ENCODE results near the gene SVEP1.
"Not testable (repeated sequence)": the region's sequence is repeated elsewhere in the genome, so short reads cannot be mapped to it uniquely, and the experiment has no call there.

The SVEP1 gene

GRCh38 chr9:110443146-110443865, 136.2 kb downstream of the SVEP1 start:
- DNase-seq = no peak

GRCh38 chr9:110440796-110441195, 138.7 kb downstream of the SVEP1 start:
- no peak for DNase-seq

GRCh38 chr9:110440172-110440571, 139.4 kb downstream of the SVEP1 start:
- DNase-seq = no peak

- no peak for DNase-seq
Observed at GRCh38 chr9:110432253-110432652, 147.3 kb downstream of the SVEP1 start.

GRCh38 chr9:110429453-110429852, 150.1 kb downstream of the SVEP1 start:
- DNase-seq = no peak

- no peak for DNase-seq
Observed at GRCh38 chr9:110427497-110428104, 151.9 kb downstream of the SVEP1 start.

GRCh38 chr9:110426052-110426709, 153.4 kb downstream of the SVEP1 start:
- no peak for DNase-seq

GRCh38 chr9:110414471-110414870, 165.1 kb downstream of the SVEP1 start:
- no peak for DNase-seq

- no peak for DNase-seq
Observed at GRCh38 chr9:110410961-110411360, 168.6 kb downstream of the SVEP1 start.

GRCh38 chr9:110408598-110408997, 170.9 kb downstream of the SVEP1 start:
- DNase-seq = no peak

GRCh38 chr9:110405858-110406443, 173.6 kb downstream of the SVEP1 start:
- no peak for DNase-seq

- DNase-seq = no peak
Observed at GRCh38 chr9:110404473-110404872, 175.1 kb downstream of the SVEP1 start.

GRCh38 chr9:110399983-110400382, 179.6 kb downstream of the SVEP1 start:
- no peak for DNase-seq

- not testable (repeated sequence) for DNase-seq
Observed at GRCh38 chr9:110398992-110399391, 180.5 kb downstream of the SVEP1 start.

GRCh38 chr9:110391826-110392485, 187.6 kb downstream of the SVEP1 start:
- no peak for DNase-seq

- no peak for DNase-seq
Observed at GRCh38 chr9:110389148-110389750, 190.3 kb downstream of the SVEP1 start.

- no peak for DNase-seq
Observed at GRCh38 chr9:110383491-110383890, 196.1 kb downstream of the SVEP1 start.

- DNase-seq = no peak
Observed at GRCh38 chr9:110382731-110383130, 196.8 kb downstream of the SVEP1 start.

- no peak for DNase-seq
Observed at GRCh38 chr9:110371411-110372007, 208.0 kb downstream of the SVEP1 start.

GRCh38 chr9:110370315-110370714, 209.2 kb downstream of the SVEP1 start:
- no peak for DNase-seq

GRCh38 chr9:110364451-110364850, 215.1 kb downstream of the SVEP1 start:
- no peak for DNase-seq

- DNase-seq = not testable (repeated sequence)
Observed at GRCh38 chr9:110358992-110359391, 220.5 kb downstream of the SVEP1 start.
